GM18520 (cell line): ENCODE results near the gene SHOX.
"Not testable (repeated sequence)": the region's sequence is repeated elsewhere in the genome, so short reads cannot be mapped to it uniquely, and the experiment has no call there.

Experiments used
- ATAC-seq: cut with Tn5 transposase; IDR thresholded peaks from one replicate; pipeline ENCODE4 v1.9.1; 2021; ENCODE audit not compliant: unreplicated experiment

The SHOX gene

DNA sequence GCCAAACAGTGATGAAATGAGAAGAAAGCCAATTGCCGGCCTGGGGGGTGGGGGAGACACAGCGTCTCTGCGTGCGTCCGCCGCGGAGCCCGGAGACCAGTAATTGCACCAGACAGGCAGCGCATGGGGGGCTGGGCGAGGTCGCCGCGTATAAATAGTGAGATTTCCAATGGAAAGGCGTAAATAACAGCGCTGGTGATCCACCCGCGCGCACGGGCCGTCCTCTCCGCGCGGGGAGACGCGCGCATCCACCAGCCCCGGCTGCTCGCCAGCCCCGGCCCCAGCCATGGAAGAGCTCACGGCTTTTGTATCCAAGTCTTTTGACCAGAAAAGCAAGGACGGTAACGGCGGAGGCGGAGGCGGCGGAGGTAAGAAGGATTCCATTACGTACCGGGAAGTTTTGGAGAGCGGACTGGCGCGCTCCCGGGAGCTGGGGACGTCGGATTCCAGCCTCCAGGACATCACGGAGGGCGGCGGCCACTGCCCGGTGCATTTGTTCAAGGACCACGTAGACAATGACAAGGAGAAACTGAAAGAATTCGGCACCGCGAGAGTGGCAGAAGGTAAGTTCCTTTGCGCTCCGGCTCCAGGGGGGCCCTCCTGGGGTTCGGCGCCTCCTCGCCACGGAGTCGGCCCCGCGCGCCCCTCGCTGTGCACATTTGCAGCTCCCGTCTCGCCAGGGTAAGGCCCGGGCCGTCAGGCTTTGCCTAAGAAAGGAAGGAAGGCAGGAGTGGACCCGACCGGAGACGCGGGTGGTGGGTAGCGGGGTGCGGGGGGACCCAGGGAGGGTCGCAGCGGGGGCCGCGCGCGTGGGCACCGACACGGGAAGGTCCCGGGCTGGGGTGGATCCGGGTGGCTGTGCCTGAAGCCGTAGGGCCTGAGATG lies at the start of gene SHOX:
Gene SHOX, plus strand, starts transcription at position 180 of the 885 bp plus-strand sequence. Its CDS starts 107 bp downstream, at position 287.
- ATAC-seq = no peak

- no peak for ATAC-seq
These were observed 49.5 kb upstream of the SHOX start for GRCh38 chrX:581066-581465.

DNA sequence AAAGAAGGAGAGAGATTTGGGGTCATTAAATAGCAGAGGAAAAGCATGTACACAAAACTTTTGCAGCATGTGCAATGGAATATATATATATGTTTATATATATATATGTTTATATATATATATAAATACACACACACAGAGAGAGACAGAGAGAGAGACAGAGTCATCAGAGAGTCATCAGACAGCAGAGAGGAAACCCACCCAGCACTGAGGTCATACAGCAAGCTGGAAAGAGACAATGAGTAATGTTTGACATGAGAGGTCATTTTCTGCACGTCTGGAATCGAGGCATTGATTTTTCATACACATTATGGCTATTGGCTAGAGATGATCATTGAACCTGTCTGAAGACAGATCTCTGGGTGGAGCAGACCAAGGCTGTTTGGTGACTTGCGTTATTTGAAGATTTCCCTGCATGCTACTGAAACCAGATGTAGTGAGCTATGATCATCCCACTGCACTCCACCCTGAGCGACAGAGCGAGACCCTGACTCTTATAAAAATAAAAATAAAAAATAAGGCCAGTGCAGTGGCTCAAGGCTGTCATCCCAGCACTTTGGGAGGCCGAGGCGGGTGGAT lies 48.8 kb upstream of the SHOX start:
- ATAC-seq = no peak

GRCh38 chrX:584572-584971 lies 46.0 kb upstream of the SHOX start:
- ATAC-seq = no peak

GRCh38 chrX:585115-585808 lies 45.3 kb upstream of the SHOX start:
- ATAC-seq = no peak

- no peak for ATAC-seq
These were observed 44.2 kb upstream of the SHOX start for GRCh38 chrX:586351-586750.

GRCh38 chrX:589261-589660 lies 41.3 kb upstream of the SHOX start:
- ATAC-seq = not testable (repeated sequence)

- no peak for ATAC-seq
These were observed 39.7 kb upstream of the SHOX start for GRCh38 chrX:590693-591404.

- no peak for ATAC-seq
These were observed 30.5 kb upstream of the SHOX start for GRCh38 chrX:599837-600715.

DNA sequence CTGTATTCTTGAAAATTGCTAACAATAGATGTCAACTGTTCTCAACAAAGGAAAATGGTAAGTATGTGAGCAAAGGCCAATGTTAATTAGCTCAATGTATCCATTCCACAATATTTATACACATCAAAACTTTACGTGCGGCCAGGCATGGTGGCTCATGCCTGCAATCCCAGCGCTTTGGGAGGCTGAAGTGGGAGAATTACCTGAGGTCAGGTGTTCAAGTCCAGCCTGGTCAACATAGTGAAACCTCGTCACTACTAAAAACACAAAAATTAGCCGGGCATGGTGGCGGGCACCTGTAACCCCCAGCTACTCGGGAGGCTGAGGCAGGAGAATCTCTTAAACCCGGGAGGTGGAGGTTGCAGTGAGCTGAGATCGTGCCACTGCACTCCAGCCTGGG lies 27.6 kb upstream of the SHOX start:
- not testable (repeated sequence) for ATAC-seq

DNA sequence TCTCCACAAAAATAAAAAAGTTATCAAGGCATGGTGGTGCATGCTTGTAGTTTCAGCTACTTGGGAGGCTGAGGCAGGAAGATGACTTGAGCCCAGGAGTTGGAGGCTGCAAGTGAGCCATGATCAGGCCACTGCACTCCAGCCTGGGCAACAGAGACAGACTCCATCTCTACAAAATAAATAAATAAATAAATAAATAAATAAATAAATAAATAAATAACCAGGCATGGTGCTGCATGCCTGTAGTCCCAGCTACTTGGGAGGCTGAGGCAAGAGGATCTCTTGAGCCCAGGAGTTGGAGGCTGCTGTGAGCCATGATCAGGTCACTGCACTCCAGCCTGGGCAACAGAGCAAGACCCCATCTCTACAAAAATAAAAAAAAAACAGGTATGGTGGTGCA lies 26.0 kb upstream of the SHOX start:
- not testable (repeated sequence) for ATAC-seq

- ATAC-seq = not testable (repeated sequence)
These were observed 22.5 kb upstream of the SHOX start for GRCh38 chrX:608088-608487.

- ATAC-seq = no peak
These were observed 16.5 kb upstream of the SHOX start for GRCh38 chrX:614136-614535.

- ATAC-seq = no peak
These were observed 13.2 kb upstream of the SHOX start for GRCh38 chrX:617401-617800.

DNA sequence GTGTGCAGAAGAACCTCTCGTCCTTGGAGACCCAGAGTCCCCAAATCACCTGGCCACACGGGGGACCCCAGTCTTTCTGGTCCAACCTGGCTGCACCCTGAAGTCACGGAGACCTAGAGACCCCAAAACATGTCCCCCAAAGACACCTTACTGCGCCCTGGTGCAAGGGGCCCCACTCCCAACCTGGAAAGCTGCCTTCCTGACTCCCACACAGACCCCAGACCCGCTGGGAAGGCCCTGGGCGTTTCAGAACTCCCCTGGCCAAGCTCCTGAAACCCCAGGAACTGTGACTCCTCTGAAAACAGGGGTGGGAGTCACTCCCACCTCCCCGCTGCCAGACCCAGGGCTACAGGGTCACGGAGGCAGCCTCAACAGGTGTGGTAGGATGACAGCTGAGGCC lies 12.7 kb upstream of the SHOX start:
- ATAC-seq = no peak

DNA sequence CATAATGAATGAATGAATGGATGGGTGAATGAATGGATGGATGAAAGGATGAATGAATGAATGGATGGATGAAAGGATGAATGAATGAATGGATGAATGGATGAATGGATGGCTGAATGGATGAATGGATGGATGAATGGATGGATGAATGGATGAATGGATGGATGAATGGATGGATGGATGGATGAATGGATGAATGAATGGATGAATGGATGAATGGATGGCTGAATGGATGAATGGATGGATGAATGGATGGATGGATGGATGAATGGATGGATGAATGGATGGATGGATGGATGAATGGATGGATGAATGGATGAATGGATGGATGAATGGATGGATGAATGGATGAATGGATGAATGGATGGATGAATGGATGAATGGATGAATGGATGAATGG lies 12.3 kb upstream of the SHOX start:
- not testable (repeated sequence) for ATAC-seq

- no peak for ATAC-seq
These were observed 11.7 kb upstream of the SHOX start for GRCh38 chrX:618761-619450.

- no peak for ATAC-seq
These were observed 11.2 kb upstream of the SHOX start for GRCh38 chrX:619451-619811.

DNA sequence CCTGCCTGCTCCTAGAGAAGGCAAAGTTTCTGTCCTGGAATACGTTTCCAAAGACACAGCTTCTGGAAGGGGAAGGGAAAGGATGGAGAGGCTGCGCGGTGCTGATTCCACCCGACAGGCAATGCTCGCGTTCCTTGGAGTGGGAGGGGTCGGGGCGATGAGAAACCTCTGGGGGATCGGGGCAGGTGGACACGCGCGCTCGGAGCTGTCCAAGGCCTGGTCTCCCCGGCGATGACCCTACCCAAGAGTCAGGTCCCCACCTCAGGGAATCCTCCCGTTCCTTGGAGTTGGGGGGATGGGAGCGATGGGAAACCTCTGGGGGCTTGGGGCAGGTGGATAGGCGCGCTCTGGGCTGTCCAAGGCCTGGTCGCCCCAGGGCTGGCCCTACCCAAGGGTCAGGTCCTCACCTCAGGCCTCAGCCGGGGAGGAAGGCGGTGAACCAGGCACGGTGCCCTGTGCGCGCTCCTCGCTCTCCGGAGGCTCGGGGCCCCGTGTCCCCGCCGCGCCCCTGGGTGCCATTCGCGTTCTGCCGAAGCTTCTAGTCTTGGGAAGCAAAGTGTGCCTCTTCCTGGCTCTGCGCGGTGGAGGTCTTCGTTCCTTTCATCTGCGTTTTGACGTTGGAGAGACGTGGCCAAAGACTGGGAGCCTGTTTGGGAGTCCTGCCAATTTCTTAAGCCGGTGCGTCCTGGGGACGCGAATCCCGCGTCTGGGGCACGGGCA lies 10.6 kb upstream of the SHOX start:
- no peak for ATAC-seq
